ENCODE measurements around the gene GALT.
A peak's percentile ranks its signal among the peaks of the same experiment; 100 is the strongest.

GALT gene

GRCh38 chr9:34659592-34660253 is 13.2 kb downstream of the GALT start:
- no peak overlapping the region for H3K4me3 ChIP-seq (ENCODE audit: low read length)
- no peak for TF ChIP-seq CTCF (IDR thresholded peaks at IDR 0.05; ENCODE audit: insufficient read depth, low read depth, low read length, missing control alignments)
- DNase-seq (ENCODE audit: low read depth) = peak; percentile 70

GRCh38 chr9:34662526-34663302 is 16.2 kb downstream of the GALT start, which contains the start of gene CCL27:
CCL27 (minus strand) TSS chr9:34662657; CDS start chr9:34662633, 24 bp downstream.
- TF ChIP-seq CTCF (IDR thresholded peaks at IDR 0.05; ENCODE audit: insufficient read depth, low read depth, low read length, missing control alignments) = no peak
- no peak within 1 kb of the TSS for H3K4me3 ChIP-seq (ENCODE audit: low read length)
- DNase-seq (ENCODE audit: low read depth) = peak; percentile 65

- no peak for TF ChIP-seq CTCF (IDR thresholded peaks at IDR 0.05; ENCODE audit: insufficient read depth, low read depth, low read length, missing control alignments)
- DNase-seq (ENCODE audit: low read depth) = no peak
- no peak overlapping the region for H3K4me3 ChIP-seq (ENCODE audit: low read length)
These were observed 16.8 kb downstream of the GALT start for GRCh38 chr9:34663303-34663605.

- DNase-seq (ENCODE audit: low read depth) = peak; percentile 80
- H3K4me3 ChIP-seq (ENCODE audit: low read length) = peak overlapping the region; percentile 56
- TF ChIP-seq CTCF (IDR thresholded peaks at IDR 0.05; ENCODE audit: insufficient read depth, low read depth, low read length, missing control alignments) = peak; percentile 76
These were observed 18.0 kb downstream of the GALT start for GRCh38 chr9:34664281-34665066.

GRCh38 chr9:34665067-34665380 is 18.5 kb downstream of the GALT start:
- no peak for TF ChIP-seq CTCF (IDR thresholded peaks at IDR 0.05; ENCODE audit: insufficient read depth, low read depth, low read length, missing control alignments)
- H3K4me3 ChIP-seq (ENCODE audit: low read length) = peak overlapping the region; percentile 56
- DNase-seq (ENCODE audit: low read depth) = no peak

- peak overlapping the region; percentile 95 for H3K4me3 ChIP-seq (ENCODE audit: low read length)
- peak; percentile 97 for DNase-seq (ENCODE audit: low read depth)
- no peak for TF ChIP-seq CTCF (IDR thresholded peaks at IDR 0.05; ENCODE audit: insufficient read depth, low read depth, low read length, missing control alignments)
These were observed 19.1 kb downstream of the GALT start for GRCh38 chr9:34665381-34666250.
